Embryonic facial prominence (tissue), 1 donor: ENCODE data around the gene LCORL.
"Not testable (repeated sequence)": the region's sequence is repeated elsewhere in the genome, so short reads cannot be mapped to it uniquely, and the experiment has no call there.

Source experiments
- DNase-seq: peaks from one replicate; pipeline ENCODE4 v3.0.0-alpha.2; 2016; ENCODE audit errors: extremely low spot score

The LCORL gene

DNA sequence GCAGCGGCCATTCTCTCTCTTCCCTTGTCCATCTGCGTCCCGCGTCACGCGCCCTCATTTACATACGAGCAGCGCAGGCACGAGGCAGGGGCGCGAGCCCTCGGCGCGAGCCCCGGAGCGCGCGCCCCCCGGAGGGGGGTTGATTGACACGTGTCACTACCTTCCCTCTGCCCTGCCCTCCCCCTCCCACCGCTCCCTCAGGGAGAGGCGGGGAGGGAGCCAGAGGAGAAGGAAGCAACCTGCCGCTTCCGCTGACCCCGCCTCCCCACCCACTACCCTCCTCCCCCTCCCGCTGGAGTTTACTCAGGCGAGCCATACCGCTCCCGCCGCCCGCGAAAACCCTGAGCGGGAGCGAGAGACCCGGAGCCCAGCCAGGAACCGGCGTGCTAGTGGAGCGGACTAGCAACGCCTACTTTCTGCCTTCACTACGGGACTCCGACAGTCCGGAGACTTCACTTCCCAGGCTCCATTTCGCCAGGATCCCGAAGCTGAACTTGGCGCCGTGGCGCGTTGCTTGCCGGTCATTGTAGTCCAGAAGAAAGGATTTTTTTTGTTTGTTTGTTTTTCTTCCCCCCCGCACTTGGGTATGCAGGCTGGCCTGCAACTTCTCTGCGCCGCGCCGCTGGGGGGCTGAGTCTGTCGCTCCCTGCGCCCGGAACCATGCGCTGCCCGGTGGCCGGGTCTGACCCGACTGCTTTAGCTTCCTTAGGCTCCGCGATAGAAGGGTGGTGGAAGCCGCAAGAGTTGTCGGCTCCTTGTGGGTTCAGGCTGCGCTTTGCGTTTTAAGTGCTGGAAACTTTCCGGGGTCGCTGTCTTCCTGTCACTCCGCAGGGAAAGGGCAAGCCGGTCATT lies at the start of gene LCORL:
LCORL (minus strand) TSS at position 36 of the 852 bp plus-strand sequence; CDS start at position 32, 4 bp downstream.
- DNase-seq: peak; percentile 97

DNA sequence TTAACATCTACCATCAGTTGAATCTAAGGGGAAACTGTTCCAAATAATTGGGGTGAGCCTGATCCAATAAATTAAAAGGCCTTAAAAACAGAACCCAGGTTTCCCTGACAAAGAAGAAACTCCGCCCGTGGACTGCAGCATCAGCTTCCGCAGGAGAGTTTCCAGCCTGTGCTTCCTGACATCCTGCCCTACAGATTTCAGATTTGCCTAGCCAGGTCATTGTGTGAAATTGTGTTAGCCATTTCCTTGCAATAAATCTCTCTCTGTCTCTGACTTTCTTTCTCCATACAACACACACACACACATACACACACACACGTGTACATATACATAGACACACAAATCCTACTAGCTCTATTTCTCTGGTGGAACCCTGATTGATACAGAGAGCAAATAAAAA lies 48.3 kb upstream of the LCORL start:
- no peak for DNase-seq

DNA sequence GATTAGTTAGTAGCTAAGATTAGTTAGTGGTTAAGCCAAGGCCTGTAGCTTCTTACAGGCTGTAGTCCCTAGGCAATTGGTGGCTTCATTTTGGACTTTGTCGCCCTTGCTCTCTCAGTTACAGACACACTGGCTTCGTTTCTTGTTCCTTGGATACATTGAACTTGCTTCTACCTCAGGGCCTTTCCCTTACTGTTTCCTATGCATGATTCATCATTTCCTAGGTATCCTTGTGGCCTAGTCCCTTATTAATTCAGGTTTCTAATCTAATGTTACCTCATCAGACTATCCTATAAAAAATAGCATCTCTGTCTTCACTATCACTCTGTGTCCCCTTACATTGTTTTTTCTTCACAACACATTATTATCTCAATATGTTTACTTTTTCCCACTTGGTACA lies 45.5 kb upstream of the LCORL start:
- no peak for DNase-seq

DNA sequence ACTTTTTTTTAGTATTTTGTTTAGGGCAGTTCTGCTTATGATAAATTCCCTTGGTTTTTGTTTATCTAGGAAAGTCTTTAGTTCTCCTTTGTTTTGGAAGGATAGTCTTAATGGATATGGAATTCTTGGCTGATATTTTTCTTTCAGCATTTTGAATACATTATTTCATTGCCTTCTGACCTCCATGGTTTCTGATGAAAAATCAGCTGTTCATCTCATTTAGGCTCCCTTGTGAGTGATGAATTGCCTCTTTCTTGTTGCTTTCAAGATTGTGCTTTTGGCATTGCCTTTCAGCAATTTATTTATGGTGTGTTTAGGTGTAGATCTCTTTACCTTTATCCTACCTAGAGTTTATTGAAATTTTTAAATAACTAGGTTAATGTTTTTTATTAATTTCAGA lies 41.5 kb upstream of the LCORL start:
- DNase-seq: no peak

DNA sequence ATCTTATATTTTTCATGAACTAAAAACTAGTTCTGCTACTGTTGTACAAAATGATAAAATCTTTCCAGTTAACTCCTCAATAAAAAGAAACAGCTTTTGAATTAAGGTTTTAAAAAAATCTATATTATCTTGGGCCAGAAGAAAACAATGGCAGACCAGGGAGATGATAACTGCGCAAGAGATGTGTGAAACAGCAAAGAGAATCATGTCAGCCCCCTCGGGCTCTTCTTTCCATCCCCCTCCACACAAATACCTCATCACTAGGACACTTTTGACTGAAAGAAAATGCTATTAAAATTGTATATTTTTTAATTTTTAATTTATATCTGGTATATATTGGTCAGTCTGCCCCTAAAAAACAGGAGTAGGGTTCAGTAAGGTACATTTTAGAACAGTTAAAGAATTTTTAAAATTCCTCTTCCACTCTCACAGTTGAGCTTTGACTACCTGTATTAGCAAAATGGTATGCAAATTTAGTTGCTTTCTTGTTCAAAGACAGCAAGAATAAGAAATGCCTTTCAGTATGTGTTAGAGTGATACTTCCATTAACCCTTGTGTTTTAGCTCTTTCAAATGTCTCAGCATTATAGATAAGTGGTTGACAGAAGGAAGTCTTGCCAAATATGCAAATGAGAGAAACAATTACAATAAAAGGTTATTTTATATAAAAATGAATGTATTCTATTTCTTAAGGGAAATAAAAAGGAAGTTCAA lies 36.4 kb upstream of the LCORL start:
- no peak for DNase-seq

DNA sequence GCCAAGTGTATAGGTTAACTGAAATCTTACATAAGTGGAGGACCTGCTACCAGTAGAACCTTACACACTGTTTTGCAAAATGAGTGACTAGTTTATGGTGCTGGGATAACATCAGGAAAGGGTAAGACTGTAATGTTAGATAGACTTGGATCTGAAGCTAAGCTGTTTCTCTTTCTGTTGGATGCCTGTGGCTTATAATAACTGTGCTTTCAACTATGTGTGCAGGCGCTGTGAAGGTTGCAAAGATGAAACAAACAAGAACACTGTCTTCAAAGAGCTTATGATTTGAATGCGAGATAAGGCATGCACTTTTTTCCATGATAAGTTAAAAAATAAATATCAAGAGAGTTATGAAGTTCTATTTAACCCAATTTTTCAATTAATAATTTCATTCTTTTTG lies 34.5 kb upstream of the LCORL start:
- DNase-seq: no peak

DNA sequence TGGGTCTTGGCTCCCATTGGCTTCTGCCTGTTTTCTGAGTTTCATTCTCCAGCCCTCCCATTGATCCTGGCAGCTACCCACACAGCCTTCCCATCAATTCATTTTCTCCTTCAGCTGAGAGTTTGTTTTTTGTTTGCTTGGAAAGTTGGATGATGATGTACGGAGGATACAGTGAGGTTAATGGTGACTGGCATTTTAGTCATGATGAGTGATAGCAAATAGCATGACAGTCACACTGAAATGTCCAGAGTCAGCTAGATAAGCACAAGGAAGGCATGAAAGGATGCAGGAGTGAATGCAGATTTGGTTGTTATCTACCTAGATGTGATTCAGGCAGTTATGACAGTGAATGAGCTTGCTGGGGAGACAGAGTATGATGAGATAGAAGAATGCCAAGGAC lies 30.6 kb upstream of the LCORL start:
- DNase-seq: no peak

DNA sequence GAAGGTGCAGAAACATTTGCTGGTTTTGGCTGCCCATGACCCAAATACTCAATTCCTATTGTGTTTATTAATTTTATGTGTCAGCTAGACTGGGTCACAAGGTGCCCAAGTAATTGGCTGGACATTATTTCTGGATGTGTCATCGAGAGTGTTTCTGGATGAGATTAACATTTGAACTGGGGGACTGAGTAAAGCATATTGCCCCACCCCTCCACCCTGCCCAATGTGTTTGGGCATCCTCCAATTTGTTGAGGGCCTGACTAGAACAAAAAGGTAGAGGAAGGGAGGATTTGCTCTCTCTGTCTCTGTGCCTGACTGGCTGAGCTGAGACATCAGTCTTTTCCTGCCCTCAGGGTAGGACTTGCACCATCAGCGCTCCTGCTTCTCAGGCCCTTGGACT lies 29.7 kb upstream of the LCORL start:
- DNase-seq: no peak

DNA sequence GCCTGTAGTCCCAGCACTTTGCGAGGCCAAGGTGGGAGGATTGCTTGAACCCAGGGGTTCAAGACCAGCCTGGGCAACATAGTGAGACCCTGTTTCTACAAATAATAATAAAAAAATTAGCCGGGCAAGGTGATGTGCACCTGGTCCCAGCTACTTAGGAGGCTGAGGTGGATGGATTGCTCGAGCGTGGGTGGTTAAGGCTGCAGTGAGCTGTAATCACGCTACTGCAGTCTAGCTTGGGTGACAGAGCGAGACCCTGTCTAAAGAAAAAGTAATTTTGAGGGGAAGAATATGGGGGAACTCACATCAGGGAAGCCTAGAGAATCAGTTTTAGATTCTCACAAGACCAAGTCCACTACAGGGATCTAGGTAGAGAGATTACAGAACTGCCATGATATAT lies 28.9 kb upstream of the LCORL start:
- DNase-seq: no peak

DNA sequence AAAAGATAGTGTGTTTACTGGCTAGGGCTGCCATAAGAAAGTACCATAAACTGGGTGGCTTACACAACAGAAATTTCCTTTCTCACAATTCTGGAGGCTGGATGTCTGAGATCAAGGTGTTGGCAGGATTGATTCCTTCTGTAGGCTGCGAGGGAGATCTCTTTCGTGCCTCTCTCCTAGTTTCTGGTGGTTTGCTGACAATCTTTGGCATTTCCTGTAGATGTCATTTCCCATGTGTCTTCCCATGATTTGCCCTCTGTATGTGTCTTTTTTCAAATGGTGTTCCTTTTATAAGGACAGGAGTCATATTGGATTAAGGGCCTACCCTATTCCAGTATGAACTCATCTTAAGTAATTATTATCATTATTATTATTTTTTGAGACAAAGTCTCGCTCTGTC lies 27.9 kb upstream of the LCORL start:
- DNase-seq: no peak

DNA sequence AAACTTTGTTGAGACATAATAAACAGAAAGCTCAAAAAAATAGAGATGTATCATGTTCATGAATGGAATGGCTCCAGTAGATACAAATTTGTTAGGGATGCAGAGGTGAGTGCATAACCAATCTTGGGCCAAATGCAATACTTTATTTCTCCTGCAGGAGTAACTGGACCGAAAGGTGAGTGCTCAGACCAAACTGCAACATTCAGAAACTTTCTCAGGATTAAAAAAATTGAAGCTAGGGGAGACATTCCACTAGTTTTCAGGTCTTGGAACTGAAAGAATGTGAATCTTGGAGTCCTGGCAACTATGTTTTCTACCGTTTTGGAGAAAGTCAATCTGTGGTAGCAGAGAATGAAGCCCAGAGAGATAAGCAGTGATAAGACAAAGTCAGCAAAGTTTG lies 21.2 kb upstream of the LCORL start:
- no peak for DNase-seq

DNA sequence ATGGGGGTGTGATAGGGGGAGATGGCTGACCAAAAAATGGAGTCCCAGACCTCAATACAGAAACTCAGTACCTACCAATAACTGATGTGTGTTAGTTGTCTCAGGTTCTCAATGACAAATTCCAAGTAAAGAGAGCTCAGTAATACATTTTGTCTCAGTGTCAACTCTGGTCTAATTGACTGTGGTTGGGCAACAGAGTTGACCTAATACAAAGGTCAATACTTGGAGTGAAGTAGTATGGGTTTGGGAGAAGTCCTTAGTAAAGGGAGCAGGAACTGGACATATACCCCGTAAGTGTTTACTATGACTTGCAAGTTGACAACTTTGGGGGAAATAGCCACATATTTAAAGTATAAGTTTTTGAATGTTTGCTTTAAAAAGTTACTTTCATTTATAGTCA lies 20.5 kb upstream of the LCORL start:
- DNase-seq: no peak

DNA sequence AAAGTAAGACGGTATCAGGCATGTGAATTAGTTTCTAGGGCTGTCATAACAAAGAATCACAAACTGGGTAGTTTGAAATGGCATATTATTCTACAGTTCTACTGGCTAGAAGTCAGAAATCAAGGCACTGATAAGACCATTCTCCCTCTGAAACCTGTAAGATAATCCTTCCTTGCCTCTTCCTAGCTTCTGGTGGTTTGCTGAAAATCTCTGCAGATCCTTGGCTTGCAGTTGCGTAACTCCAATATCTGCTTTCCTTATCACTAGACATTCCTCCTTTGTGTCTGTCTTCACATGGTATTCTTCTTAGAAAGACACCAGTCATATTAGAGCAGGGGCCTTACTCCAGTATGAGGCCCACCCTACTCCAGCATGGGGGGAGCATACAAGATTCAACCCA lies 19.6 kb upstream of the LCORL start:
- no peak for DNase-seq

DNA sequence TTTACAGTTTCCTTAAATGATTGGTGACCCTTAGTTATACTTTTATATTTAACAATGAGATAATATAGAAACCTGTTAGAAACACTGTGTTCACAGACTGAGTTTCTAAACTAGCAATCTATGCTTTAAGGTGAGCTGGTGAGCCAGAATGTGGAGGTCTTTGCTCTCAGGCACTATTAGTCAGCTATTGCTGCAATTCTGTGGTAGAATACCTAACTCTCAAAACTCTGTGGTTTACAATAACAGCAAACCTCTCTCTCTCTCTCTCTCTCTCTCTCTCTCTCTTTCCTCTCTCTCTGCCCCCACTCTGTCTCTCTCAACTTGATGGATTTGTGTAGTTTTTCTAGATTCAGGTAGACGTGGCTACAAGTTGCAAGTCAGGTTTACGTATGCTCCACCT lies 17.6 kb upstream of the LCORL start:
- no peak for DNase-seq

DNA sequence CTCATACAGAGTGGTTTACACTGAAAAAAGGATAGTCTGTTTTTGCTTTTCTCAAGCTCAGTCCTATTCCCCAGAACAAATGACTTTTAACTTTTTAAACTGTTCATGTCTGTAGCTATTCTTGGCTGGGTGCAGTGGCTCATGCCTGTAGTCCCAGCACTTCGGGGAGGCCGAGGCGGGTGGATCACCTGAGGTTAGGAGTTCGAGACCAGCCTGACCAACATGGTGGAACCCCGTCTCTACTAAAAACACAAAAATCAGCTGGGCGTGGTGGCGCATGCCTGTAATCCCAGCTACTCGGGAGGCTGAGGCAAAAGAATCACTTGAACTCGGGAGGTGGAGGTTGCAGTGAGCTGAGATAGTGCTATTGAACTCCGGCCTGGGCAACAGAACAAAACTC lies 14.8 kb upstream of the LCORL start:
- DNase-seq: not testable (repeated sequence)

DNA sequence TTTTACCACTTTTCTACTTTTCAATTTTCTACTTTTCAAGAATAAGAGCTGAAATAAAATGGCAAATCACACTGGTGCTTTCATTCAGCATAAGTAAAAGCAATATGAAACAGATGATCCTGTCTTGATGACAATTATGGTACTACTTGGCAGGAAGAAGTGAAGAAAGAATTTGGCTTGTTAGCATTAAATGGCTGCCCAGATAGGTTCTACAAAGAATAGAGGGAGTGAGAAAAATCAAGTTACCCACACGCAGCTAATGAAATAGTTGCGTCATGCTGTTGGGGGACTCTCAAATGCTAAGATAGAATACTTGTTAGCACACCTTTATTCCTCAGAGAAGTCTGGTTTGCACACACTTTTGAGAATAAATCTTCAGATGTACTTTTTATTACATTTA lies 12.5 kb upstream of the LCORL start:
- no peak for DNase-seq

DNA sequence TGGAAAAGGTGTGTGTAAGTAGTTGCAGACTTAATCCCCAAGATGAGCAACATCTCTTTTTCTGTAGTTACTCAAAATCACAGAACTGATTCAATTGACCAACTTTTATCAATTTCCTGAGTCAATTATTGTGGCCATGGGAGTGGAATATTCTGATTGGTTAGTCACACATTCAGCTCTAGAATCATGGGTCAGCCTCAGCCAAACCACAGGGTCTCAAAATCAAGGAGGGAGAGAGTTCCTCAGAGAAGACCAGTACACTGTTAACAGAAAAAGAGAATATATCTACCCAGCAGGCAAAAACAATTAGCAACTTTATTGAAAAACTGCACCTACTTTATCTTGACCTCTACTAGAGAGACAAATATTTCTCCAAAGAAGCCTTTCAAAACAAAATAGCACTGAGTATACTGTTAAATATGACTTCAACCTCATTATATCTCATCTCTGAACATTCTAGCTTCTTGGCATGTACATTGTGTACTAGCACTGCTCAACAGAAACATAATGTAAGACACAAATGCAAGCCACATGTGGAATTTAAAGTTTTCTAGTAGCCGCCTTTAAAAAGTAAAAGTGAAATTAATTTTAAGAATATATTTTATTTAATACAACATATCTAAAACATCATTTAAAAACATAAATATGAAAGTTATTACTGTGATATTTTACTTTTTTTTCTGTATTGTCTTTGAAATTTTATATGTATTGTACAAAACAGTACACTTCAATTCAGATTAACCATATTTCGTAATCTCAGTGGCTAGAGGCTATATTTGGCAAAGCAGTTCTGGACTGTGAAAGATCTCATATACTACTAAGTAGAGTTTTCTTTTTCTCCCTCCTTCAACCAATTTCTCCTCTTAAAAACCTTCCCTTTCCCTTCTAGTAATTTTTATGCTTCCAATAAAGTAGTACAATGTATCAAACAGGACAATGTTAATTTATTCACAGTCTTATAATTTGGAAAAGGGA lies 11.8 kb upstream of the LCORL start:
- no peak for DNase-seq

DNA sequence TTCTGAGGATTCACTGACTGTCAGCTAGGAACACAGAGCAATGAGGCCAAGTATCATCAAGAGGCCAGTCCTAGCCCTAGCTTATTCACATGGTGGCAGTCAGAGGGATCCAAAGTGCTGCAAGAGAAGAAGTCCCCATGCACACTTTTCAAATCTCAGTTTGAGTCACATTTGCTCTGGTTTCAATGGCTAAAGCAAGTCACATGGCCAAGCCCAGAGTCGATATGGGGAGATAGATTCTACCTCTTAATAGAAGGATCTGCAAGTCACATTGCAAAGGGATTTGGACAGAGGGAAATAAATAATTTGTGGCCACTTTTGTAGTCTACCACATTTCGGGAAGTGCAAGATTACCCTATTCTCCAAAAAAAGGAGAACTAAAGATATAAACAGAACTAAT lies 3.7 kb upstream of the LCORL start:
- DNase-seq: no peak

DNA sequence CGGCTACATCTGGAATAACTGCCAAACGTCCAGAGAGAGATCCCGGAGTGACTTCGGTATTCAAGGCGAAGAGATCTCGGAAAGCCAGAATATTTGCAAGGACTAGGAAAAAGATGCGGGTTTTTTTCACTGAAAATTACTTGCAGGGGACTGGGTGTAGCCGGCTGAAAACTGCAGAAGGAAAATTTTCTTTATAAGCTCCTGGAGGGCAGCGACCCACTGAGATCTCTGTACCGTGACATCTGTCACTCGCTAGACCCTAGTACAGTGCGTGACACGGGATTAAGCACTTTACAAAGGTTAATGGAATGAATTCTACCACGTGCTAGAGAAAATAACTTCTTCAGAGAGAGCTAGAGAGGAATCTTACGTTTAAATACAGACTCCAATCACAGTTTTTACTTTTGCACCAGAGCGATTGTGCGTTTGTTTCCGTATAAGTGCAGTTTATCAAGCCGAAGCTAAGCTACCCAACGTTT lies 1.1 kb upstream of the LCORL start:
- DNase-seq: peak; percentile 31

DNA sequence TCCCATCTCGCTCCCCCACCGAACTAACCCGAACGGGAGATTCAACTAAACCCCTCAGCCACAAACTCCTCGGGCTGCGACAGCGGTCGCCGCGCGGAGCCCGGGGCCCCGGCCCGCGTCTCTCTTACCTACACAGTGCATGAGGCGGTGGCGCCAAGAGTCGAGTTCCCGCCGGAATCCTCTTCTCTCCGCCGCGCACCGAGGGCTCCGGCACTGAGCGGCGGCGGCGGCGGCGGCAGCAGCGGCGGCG lies 160 bp downstream of the LCORL start:
- DNase-seq: no peak

DNA sequence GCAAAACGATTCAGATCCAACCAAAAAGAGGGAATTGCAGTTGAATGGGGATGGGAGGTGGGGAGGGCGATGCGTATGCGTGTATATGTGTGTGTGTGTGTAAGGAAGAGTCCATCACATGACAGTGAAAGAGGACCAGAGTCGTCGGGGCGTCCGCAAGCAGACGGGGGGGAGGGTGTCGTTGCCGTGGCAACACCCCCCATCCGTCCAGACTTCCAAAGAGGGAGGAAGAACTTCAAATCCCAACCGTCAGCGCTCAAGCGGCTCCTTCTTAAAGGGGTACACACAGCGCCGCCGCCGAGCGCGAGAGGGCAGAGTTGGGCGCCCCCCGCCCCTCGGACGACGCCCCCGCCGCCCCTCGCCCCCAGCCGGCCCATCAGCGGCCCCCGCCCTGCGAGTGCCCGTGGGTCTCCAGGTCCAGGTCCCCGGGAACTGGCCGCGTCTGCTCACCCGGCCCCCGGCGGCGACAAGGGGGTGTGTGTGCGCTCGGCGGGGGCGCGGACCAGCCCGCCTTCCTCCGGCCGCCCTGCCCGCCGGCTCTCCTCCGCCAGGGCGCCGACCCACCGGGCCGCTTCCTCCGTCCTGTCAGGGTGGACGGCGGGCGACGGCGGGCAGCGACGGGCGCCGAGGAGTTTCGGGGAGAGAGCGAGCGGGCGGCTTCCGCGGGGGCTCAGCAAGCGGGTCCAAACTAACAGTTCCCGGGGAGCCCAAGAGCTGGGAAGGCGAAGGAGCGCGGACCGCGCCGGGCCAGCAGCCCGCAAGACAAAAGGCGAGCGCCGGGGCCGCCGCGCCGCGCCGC lies 685 bp downstream of the LCORL start:
- DNase-seq: peak; percentile 46
